ENCODE results near the gene SERPINA5. TPM values are rescaled to one million over a fixed set of nuclear protein-coding genes. Genes with fewer than 3 reads are reported as not detected.

SERPINA5 gene
- total RNA-seq, 1 experiment from 2014 or later, result 1.5 TPM

- POLR2A ChIA-PET, result no interaction called here
- Mint-ChIP-seq H3K9me3 (peaks cover 42% of the 10 kb centered on the region), H3K4me3 (no peak overlapping the region), H3K4me1 (no peaks in the 10 kb centered on the region), H3K36me3 (peaks cover 24% of the 10 kb centered on the region), H3K27me3 (ENCODE audit: low read depth) (peaks cover 3% of the 10 kb centered on the region), H3K27ac (no peak overlapping the region)
- ATAC-seq (no peak), DNase-seq (ENCODE audit: low spot score) (no peak)
- CTCF ChIA-PET, result interaction anchor here (0.9 kb wide), 1 partner anchor 22 kb away, joined by 3 read pairs; no protein-coding TSS in a partner anchor
- TF ChIP-seq NFYB (CRISPR knock-in tag; conservative IDR thresholded peaks at IDR 0.05; ENCODE audit: low read depth) (no peak), ZNF121 (CRISPR knock-in tag; IDR thresholded peaks at IDR 0.05) (no peak), ATF1 (CRISPR knock-in tag; IDR thresholded peaks at IDR 0.05) (no peak)
These were observed 40.3 kb downstream of the SERPINA5 start for GRCh38 chr14:94621358-94622134.

- POLR2A ChIA-PET, result no interaction called here
- Mint-ChIP-seq H3K4me1 (no peaks in the 10 kb centered on the region), H3K9me3 (peaks cover 30% of the 10 kb centered on the region), H3K4me3 (no peak overlapping the region), H3K27me3 (ENCODE audit: low read depth) (no peaks in the 10 kb centered on the region; the same call in 1 of the 2 replicates), H3K27ac (no peak overlapping the region), H3K36me3 (peaks cover 17% of the 10 kb centered on the region)
- CTCF ChIA-PET, result interaction anchor here (0.6 to 0.7 kb wide), 2 partner anchors 136 to 494 kb away, joined by 3 to 4 read pairs; no protein-coding TSS in a partner anchor
- DNase-seq (ENCODE audit: low spot score) (no peak), ATAC-seq (no peak)
- TF ChIP-seq FOXP4 (CRISPR knock-in tag; IDR thresholded peaks at IDR 0.05) (no peak), HMGA2 (CRISPR knock-in tag; IDR thresholded peaks at IDR 0.05) (no peak), ETV6 (CRISPR knock-in tag; IDR thresholded peaks at IDR 0.05) (no peak)
These were observed 41.6 kb downstream of the SERPINA5 start for GRCh38 chr14:94622653-94623421.

- DNase-seq (ENCODE audit: low spot score) (no peak), ATAC-seq (no peak)
- ChIA-PET POLR2A (no interaction called here), CTCF (interaction anchor here (0.7 kb wide), 1 partner anchor 137 kb away, joined by 3 read pairs; no protein-coding TSS in a partner anchor)
- Mint-ChIP-seq H3K9me3 (peaks cover 24% of the 10 kb centered on the region), H3K36me3 (peaks cover 12% of the 10 kb centered on the region), H3K4me3 (no peak overlapping the region), H3K4me1 (no peaks in the 10 kb centered on the region), H3K27me3 (ENCODE audit: low read depth) (no peaks in the 10 kb centered on the region; the same call in 1 of the 2 replicates), H3K27ac (no peak overlapping the region)
- TF ChIP-seq ZNF532 (CRISPR knock-in tag; IDR thresholded peaks at IDR 0.05; ENCODE audit: borderline replicate concordance), result no peak
These were observed 42.2 kb downstream of the SERPINA5 start for GRCh38 chr14:94623422-94623809.

- peaks cover 22% of the 10 kb centered on the region for H3K9me3 Mint-ChIP-seq
- H3K36me3 Mint-ChIP-seq, result peaks cover 6% of the 10 kb centered on the region
- no peak for ATAC-seq
- no peak overlapping the region for H3K4me3 Mint-ChIP-seq
- no peak for DNase-seq (ENCODE audit: low spot score)
- H3K27me3 Mint-ChIP-seq (ENCODE audit: low read depth), result no peaks in the 10 kb centered on the region; the same call in 1 of the 2 replicates
- CTCF ChIA-PET, result no interaction called here
- H3K4me1 Mint-ChIP-seq, result no peaks in the 10 kb centered on the region
- no peak overlapping the region for H3K27ac Mint-ChIP-seq
- POLR2A ChIA-PET, result no interaction called here
- no peak for TF ChIP-seq FOXP4 (CRISPR knock-in tag; IDR thresholded peaks at IDR 0.05)
- TF ChIP-seq NFYB (CRISPR knock-in tag; conservative IDR thresholded peaks at IDR 0.05; ENCODE audit: low read depth), result no peak
- TF ChIP-seq SMAD3 (CRISPR knock-in tag; IDR thresholded peaks at IDR 0.05; ENCODE audit: borderline replicate concordance), result no peak
- TF ChIP-seq GABPB1 (CRISPR knock-in tag; IDR thresholded peaks at IDR 0.05), result no peak; the same call in 1 of the 2 replicates
- TF ChIP-seq JAZF1 (CRISPR knock-in tag; IDR thresholded peaks at IDR 0.05), result no peak
- TF ChIP-seq TEAD4 (CRISPR knock-in tag; IDR thresholded peaks at IDR 0.05), result no peak
- TF ChIP-seq ESRRA (CRISPR knock-in tag; IDR thresholded peaks at IDR 0.05; ENCODE audit: borderline replicate concordance), result no peak
- no peak for TF ChIP-seq ZNF425 (CRISPR knock-in tag; conservative IDR thresholded peaks at IDR 0.05)
- no peak for TF ChIP-seq RELA (CRISPR knock-in tag; IDR thresholded peaks at IDR 0.05; ENCODE audit: borderline replicate concordance)
These were observed 42.8 kb downstream of the SERPINA5 start for GRCh38 chr14:94623856-94624499.

Data from WTC11 (cell line).